OCI-LY7 (cell line): ENCODE measurements around the gene UQCRH. TPM values are rescaled to one million over a fixed set of nuclear protein-coding genes. Genes with fewer than 3 reads are reported as not detected.
A peak's percentile ranks its signal among the peaks of the same experiment; 100 is the strongest.

Source experiments
- BruUV-seq: library from RNA; stranded (reverse); fragments of 400-500 nt; replicated peaks from 2 replicates; lab custom pipeline; 2021; lab: Mats Ljungman, UMichigan
- CTCF ChIA-PET: fragments of 300-600 bp; sonication (Branson Sonifier 250); formaldehyde crosslinking; loops from one replicate; lab custom pipeline; 2022; ENCODE audit warnings: antibody characterized with exemption; ENCODE audit not compliant: unreplicated experiment; lab: Charles Lee
- POLR2A ChIA-PET: fragments of 300-600 bp; sonication (Branson Sonifier 250); formaldehyde crosslinking; loops from one replicate; lab custom pipeline; 2022; ENCODE audit warnings: antibody characterized with exemption; lab: Charles Lee
- DNase-seq: peaks from one replicate; pipeline ENCODE4 v3.0.0-alpha.2; 2015; ENCODE audit warnings: low spot score
- H2AFZ ChIP-seq: fragments of 200-600 bp; sonication (generic), shearing (Covaris generic); 2 replicates; pipeline ENCODE4 v1.6.1; 2014; ENCODE audit warnings: mild to moderate bottlenecking, antibody characterized with exemption, low read length, moderate library complexity
- H3K27ac ChIP-seq: fragments of 200-600 bp; sonication (generic); 2 replicates; pipeline ENCODE4 v1.5.1; 2014; ENCODE audit warnings: mixed run types, low read depth, mild to moderate bottlenecking, moderate library complexity, low read length, inconsistent platforms; ENCODE audit not compliant: poor library complexity, severe bottlenecking
- H3K36me3 ChIP-seq: fragments of 200-600 bp; sonication (generic); 2 replicates; pipeline ENCODE4 v1.6.1; 2014; ENCODE audit warnings: mild to moderate bottlenecking, antibody characterized with exemption, low read length, moderate library complexity, mixed read lengths; ENCODE audit not compliant: insufficient read depth
- H3K4me1 ChIP-seq: fragments of 200-600 bp; sonication (generic); 2 replicates; pipeline ENCODE4 v1.5.1; 2014; ENCODE audit warnings: mild to moderate bottlenecking, low read length; ENCODE audit not compliant: insufficient read depth, poor library complexity, severe bottlenecking
- H3K4me2 ChIP-seq: fragments of 200-600 bp; sonication (generic); 2 replicates; pipeline ENCODE4 v1.6.1; 2014; ENCODE audit warnings: mild to moderate bottlenecking, low read length
- H3K4me3 ChIP-seq: fragments of 200-600 bp; sonication (generic); 2 replicates; pipeline ENCODE4 v1.5.1; 2014; ENCODE audit warnings: mild to moderate bottlenecking, low read depth, low read length; ENCODE audit not compliant: poor library complexity, severe bottlenecking
- H3K79me2 ChIP-seq: fragments of 200-600 bp; sonication (generic); 2 replicates; pipeline ENCODE4 v1.6.1; 2016; ENCODE audit warnings: low read depth, mild to moderate bottlenecking, low read length, moderate library complexity, mixed read lengths; ENCODE audit not compliant: insufficient read depth
- H3K9me2 ChIP-seq: fragments of 200-600 bp; sonication (generic); 2 replicates; pipeline ENCODE4 v1.6.1; 2016; ENCODE audit warnings: mild to moderate bottlenecking, low read length, mixed read lengths; ENCODE audit not compliant: insufficient read depth
- H3K9me3 ChIP-seq: fragments of 200-600 bp; sonication (generic); 2 replicates; pipeline ENCODE4 v1.6.1; 2014; ENCODE audit warnings: mild to moderate bottlenecking, mixed run types, low read length, mixed read lengths
- H4K20me1 ChIP-seq: fragments of 200-600 bp; sonication (generic); 2 replicates; pipeline ENCODE4 v1.6.1; 2014; ENCODE audit warnings: mild to moderate bottlenecking, antibody characterized with exemption, low read length, moderate library complexity, mixed read lengths; ENCODE audit not compliant: insufficient read depth
- EZH2phosphoT487 ChIP-seq: fragments of 200-600 bp; sonication (generic); IDR thresholded peaks from 2 replicates; pipeline ENCODE4 v1.6.1; 2018; ENCODE audit warnings: low read depth, borderline replicate concordance, mild to moderate bottlenecking, mixed run types, antibody characterized with exemption, low read length, moderate library complexity, mixed read lengths
- intact Hi-C: fragments of 100-400 bp; cut with micrococcal nuclease; formaldehyde crosslinking; loops from one replicate; pipeline ENCODE4 v1.10.0; 2022; ENCODE audit not compliant: unreplicated experiment
- total RNA-seq, 2 experiments: library from RNA; depleted of rRNA in 1 of 2; stranded (reverse); fragments of >200 nt in 1 of 2; shearing (Covaris generic) in 1 of 2; gene quantifications; 2 replicates each; pipeline ENCODE4 v1.2.3, GENCODE V29; 2014 to 2022
- TF ChIP-seq, protein P1 (sequence below): fragments of 200-600 bp; sonication (generic); conservative IDR thresholded peaks from 2 replicates; pipeline ENCODE4 v1.5.1; 2014; ENCODE audit warnings: mild to moderate bottlenecking, antibody characterized with exemption, low read length, moderate library complexity, mixed read lengths

Gene UQCRH
- total RNA-seq, 2 experiments from 2014 or later, result 489 to 693 TPM

DNA sequence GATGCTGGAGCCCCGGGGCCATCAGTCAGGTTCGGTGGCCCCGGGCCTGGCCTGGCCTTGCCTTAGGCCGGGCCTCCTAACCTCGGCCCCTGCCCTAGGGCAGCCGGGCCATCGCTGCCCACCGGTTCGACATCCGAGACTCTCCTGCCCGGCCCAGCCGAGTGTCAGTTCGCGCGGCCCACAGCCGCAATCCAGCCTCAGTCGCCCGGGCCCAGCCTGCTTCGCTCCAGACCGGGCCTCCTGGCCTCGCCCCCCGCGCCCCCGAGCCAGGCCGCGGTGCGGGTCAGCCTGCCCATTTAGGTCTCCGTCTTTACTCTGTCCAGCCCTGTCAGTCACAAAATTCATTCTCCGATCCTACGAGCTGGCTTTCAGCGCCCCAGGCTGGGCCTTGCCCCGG lies 859 bp upstream of the UQCRH start:
- DNase-seq, result no peak
- H3K4me1 ChIP-seq, result peaks cover 34% of the 10 kb centered on the region

DNA sequence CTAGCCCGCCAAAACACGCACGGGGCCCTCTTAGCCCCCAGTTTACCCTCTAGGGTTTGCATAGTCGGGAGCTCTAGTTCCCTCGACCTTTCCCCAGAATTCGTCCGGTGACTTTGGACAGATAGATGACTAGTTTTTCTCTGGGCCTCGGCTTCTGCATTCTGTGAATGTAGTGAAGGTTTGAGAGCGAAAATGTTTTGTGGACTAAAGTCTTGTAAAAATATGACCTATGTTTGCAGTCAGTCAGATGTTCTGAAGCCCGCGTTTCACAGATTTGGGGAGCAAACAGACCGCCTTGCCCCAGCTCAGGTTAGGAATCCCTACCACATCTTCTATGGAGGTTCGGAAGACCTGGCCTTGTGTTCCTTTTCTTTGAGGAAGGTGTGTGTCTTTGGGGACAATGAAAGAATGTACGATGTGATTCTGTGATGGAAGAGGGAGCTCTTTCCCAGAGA lies 401 bp downstream of the UQCRH start:
- peaks cover 24% of the 10 kb centered on the region for H4K20me1 ChIP-seq
- intact Hi-C loops, result loop anchor here (1.0 to 2.0 kb wide), 3 partner anchors 29 to 57 kb away; partner anchors contain the start of genes NSUN4 and RAD54L
- TF ChIP-seq, protein P1, sequence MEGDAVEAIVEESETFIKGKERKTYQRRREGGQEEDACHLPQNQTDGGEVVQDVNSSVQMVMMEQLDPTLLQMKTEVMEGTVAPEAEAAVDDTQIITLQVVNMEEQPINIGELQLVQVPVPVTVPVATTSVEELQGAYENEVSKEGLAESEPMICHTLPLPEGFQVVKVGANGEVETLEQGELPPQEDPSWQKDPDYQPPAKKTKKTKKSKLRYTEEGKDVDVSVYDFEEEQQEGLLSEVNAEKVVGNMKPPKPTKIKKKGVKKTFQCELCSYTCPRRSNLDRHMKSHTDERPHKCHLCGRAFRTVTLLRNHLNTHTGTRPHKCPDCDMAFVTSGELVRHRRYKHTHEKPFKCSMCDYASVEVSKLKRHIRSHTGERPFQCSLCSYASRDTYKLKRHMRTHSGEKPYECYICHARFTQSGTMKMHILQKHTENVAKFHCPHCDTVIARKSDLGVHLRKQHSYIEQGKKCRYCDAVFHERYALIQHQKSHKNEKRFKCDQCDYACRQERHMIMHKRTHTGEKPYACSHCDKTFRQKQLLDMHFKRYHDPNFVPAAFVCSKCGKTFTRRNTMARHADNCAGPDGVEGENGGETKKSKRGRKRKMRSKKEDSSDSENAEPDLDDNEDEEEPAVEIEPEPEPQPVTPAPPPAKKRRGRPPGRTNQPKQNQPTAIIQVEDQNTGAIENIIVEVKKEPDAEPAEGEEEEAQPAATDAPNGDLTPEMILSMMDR, result 0 out of 2 replicates have a peak, but pooled peaks have one; percentile 6
- TF ChIP-seq EZH2phosphoT487, result no peak
- H3K9me2 ChIP-seq, result no peaks in the 10 kb centered on the region
- H3K79me2 ChIP-seq, result peaks cover 77% of the 10 kb centered on the region
- peaks cover 44% of the 10 kb centered on the region for H3K4me1 ChIP-seq
- H2AFZ ChIP-seq, result peak overlapping the region; percentile 71; the same call in 1 of the 2 replicates
- H3K4me2 ChIP-seq, result peak overlapping the region; percentile 89
- DNase-seq, result no peak
- peaks cover 47% of the 10 kb centered on the region for H3K36me3 ChIP-seq
- CTCF ChIA-PET, result interaction anchor here (1.3 to 2.1 kb wide), 3 partner anchors 14 to 29 kb away, joined by 4 to 10 read pairs (median 5); no protein-coding TSS in a partner anchor
- peak overlapping the region; percentile 95 for H3K4me3 ChIP-seq
- peak overlapping the region; percentile 76 for H3K27ac ChIP-seq
- POLR2A ChIA-PET, result interaction anchor here (0.7 to 3.7 kb wide), 7 partner anchors 19 to 59 kb away, joined by 3 to 34 read pairs (median 4); partner anchors contain the start of genes NSUN4 and RAD54L
- TSS peak; percentile 88 for BruUV-seq
- no peaks in the 10 kb centered on the region for H3K9me3 ChIP-seq

More for the DNA sequence above, 859 bp upstream of the UQCRH start:
- H3K27ac ChIP-seq, result peak overlapping the region; percentile 76
- TF ChIP-seq, protein P1, result no peak
- no peak for TF ChIP-seq EZH2phosphoT487
- ChIA-PET POLR2A (interaction anchor here (0.6 to 3.7 kb wide), 9 partner anchors 12 to 59 kb away, joined by 3 to 34 read pairs (median 4); no protein-coding TSS in a partner anchor), CTCF (interaction anchor here (1.0 to 2.1 kb wide), 4 partner anchors 15 to 37 kb away, joined by 4 to 10 read pairs (median 4); no protein-coding TSS in a partner anchor)
- peak overlapping the region; percentile 72 for H3K4me2 ChIP-seq
- H3K9me3 ChIP-seq, result no peaks in the 10 kb centered on the region
- BruUV-seq, result no TSS peak
- H3K9me2 ChIP-seq, result no peaks in the 10 kb centered on the region
- peaks cover 70% of the 10 kb centered on the region for H3K79me2 ChIP-seq
- peaks cover 43% of the 10 kb centered on the region for H3K36me3 ChIP-seq
- peaks cover 19% of the 10 kb centered on the region for H4K20me1 ChIP-seq
- peak overlapping the region; percentile 71 for H2AFZ ChIP-seq
- peak overlapping the region; percentile 95 for H3K4me3 ChIP-seq
- intact Hi-C loops, result loop anchor here (1.0 to 2.0 kb wide), 4 partner anchors 30 to 55 kb away; partner anchors contain the start of genes NSUN4 and RAD54L

DNA sequence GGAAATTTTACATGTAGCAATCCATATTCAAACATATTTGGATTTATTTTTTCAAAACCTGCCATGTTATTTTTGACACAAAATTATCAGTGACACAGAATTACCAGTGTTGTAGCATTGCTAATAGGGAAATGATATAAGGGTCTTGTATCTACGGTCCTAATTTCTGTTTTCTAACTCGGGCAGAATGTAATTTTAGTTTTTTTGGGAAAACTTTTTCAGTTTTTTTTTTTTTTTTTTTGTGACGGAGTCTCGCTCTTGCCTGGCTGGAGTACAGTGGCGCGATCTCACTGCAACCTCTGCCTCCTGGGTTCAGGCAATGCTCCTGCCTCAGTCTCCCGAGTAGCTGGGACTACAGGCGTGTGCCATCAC lies 2.6 kb downstream of the UQCRH start:
- Histone ChIP-seq H3K4me2 (peak overlapping the region; percentile 78), H3K36me3 (peaks cover 69% of the 10 kb centered on the region), H3K4me3 (peak overlapping the region; percentile 95), H3K9me3 (no peaks in the 10 kb centered on the region), H4K20me1 (peaks cover 21% of the 10 kb centered on the region), H2AFZ (no peak overlapping the region), H3K9me2 (no peaks in the 10 kb centered on the region), H3K4me1 (peaks cover 37% of the 10 kb centered on the region), H3K79me2 (peaks cover 73% of the 10 kb centered on the region), H3K27ac (no peak overlapping the region)
- no TSS peak for BruUV-seq
- ChIA-PET POLR2A (interaction anchor here (3.7 kb wide), 1 partner anchor 22 kb away, joined by 34 read pairs; no protein-coding TSS in a partner anchor), CTCF (no interaction called here)
- TF ChIP-seq, protein P1, result no peak
- no peak for TF ChIP-seq EZH2phosphoT487
- intact Hi-C loops, result no loop called here
- no peak for DNase-seq
